Measurements from ENCODE around the gene AMMECR1.

- TF ChIP-seq CTCF (IDR thresholded peaks at IDR 0.05): no peak
- no peak for TF ChIP-seq EP300 (IDR thresholded peaks at IDR 0.05)
- no peak for TF ChIP-seq POLR2A (IDR thresholded peaks at IDR 0.05)
Measured at GRCh38 chrX:110224926-110225617, 92.8 kb downstream of the AMMECR1 start.

Measured in tibial nerve (tissue), 4 donors.